Sigmoid colon (tissue), 4 donors: ENCODE data around the gene CLEC18C.
"Not testable (repeated sequence)": the region's sequence is repeated elsewhere in the genome, so short reads cannot be mapped to it uniquely, and the experiment has no call there.

ENCODE experiments used
- EP300 ChIP-seq, 4 donors: sonication (generic); formaldehyde crosslinking; IDR thresholded peaks; one replicate each; pipeline ENCODE4 v1.6.1; 2017; ENCODE audit warnings: antibody characterized with exemption in 4 of 4
- POLR2A ChIP-seq, 2 donors: fragments of 450-650 bp; IDR thresholded peaks; one replicate each; pipeline ENCODE4 v1.6.1; 2016; ENCODE audit warnings: antibody characterized with exemption in 2 of 2, mild to moderate bottlenecking in 2 of 2, moderate library complexity in 2 of 2
- POLR2AphosphoS5 ChIP-seq, 4 donors: sonication (generic); formaldehyde crosslinking; IDR thresholded peaks; one replicate each; pipeline ENCODE4 v1.6.1; 2017; ENCODE audit warnings: antibody characterized with exemption in 4 of 4
- TF ChIP-seq, protein P1 (sequence below), 4 experiments: fragments of 450-650 bp in 3 of 4; fragments of 200-600 bp in 1 of 4; IDR thresholded peaks; one replicate each; pipeline ENCODE4 v1.5.1; 2016 to 2019; ENCODE audit warnings: antibody characterized with exemption in 4 of 4, mild to moderate bottlenecking in 3 of 4, moderate library complexity in 2 of 4

- TF ChIP-seq, protein P1, sequence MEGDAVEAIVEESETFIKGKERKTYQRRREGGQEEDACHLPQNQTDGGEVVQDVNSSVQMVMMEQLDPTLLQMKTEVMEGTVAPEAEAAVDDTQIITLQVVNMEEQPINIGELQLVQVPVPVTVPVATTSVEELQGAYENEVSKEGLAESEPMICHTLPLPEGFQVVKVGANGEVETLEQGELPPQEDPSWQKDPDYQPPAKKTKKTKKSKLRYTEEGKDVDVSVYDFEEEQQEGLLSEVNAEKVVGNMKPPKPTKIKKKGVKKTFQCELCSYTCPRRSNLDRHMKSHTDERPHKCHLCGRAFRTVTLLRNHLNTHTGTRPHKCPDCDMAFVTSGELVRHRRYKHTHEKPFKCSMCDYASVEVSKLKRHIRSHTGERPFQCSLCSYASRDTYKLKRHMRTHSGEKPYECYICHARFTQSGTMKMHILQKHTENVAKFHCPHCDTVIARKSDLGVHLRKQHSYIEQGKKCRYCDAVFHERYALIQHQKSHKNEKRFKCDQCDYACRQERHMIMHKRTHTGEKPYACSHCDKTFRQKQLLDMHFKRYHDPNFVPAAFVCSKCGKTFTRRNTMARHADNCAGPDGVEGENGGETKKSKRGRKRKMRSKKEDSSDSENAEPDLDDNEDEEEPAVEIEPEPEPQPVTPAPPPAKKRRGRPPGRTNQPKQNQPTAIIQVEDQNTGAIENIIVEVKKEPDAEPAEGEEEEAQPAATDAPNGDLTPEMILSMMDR (IDR thresholded peaks at IDR 0.05), result not testable (repeated sequence)
- TF ChIP-seq POLR2AphosphoS5, EP300, POLR2A (IDR thresholded peaks at IDR 0.05): not testable (repeated sequence)
These were observed 26.5 kb downstream of the CLEC18C start for GRCh38 chr16:70200063-70200462.
